ENCODE data around the gene CD59. TPM values are rescaled to one million over a fixed set of nuclear protein-coding genes. Genes with fewer than 3 reads are reported as not detected.

The CD59 gene
- total and polyA plus RNA-seq, 2 of the 13 experiments (the other 11 are each of a cell fraction or from before 2014, with no cell fraction given): 127 to 289 TPM

DNA sequence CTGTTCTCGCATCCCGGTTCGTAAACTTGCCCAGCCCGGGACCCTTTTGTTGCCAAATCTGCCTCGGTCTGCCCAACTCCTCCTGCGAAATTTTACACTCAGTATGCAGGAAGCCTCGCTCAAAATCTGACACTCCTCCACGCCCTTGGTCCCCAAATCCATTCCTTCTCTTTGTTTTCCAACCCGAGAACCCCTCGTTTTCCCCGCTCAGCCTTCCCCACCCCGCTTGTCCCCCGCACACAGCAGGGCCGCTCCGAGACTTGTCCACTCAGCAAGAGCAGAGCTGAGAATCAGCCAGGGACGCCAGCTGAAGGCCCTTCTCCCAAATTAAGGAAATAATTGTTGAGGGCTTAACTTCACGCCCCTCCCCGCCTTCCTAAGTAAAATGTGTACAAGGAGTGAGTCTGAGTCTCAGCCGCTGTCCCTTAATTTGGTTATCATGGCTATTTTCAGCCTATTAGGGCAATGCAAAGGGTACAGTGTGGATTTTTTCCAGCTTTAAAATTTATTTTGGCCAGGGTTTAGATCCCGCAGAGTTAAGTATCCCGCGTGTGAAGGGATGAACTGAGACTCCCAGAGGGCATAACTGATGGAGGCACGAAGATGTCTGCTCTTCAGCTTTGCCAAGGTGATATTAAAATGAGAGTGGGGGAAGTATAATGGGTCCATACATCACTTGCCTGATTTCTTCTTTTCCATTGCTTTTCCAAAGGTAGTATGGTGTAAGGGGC, 38.7 kb upstream of the CD59 start (continued):
- TF ChIP-seq RBM22 (optimal IDR thresholded peaks at IDR 0.05; ENCODE audit: low read length) (no peak), ZNF616 (CRISPR knock-in tag; IDR thresholded peaks at IDR 0.05; ENCODE audit: low read depth) (no peak), SPEN (CRISPR knock-in tag; IDR thresholded peaks at IDR 0.05; ENCODE audit: low read depth) (no peak), GATA4 (IDR thresholded peaks at IDR 0.05; ENCODE audit: borderline replicate concordance, low read depth) (no peak), GATAD1 (CRISPR knock-in tag; IDR thresholded peaks at IDR 0.05) (no peak), POLR2A (IDR thresholded peaks at IDR 0.05; ENCODE audit: insufficient read depth in 1 of 2, low read depth in 2 of 2, low read length in 2 of 2) (peak in 1 of 2 experiments; percentile 0; a peak in 1 of 4 replicates), EZH2 (conservative IDR thresholded peaks at IDR 0.05; ENCODE audit: low read depth, low read length) (0 out of 2 replicates have a peak, but pooled peaks have one; percentile 50), NFATC3 (CRISPR knock-in tag; IDR thresholded peaks at IDR 0.05) (no peak), MXI1 (IDR thresholded peaks at IDR 0.05; ENCODE audit: borderline replicate concordance, low read depth, low read length) (no peak), ZNF17 (CRISPR knock-in tag; IDR thresholded peaks at IDR 0.05) (no peak), CENPT (CRISPR knock-in tag; IDR thresholded peaks at IDR 0.05; ENCODE audit: low read depth) (no peak), FOXA3 (CRISPR knock-in tag; IDR thresholded peaks at IDR 0.05) (no peak), MAFK (conservative IDR thresholded peaks at IDR 0.05 in 1 of 2, IDR thresholded peaks at IDR 0.05 in 1 of 2; ENCODE audit: low read length in 2 of 2) (0 out of 4 replicates have a peak, but pooled peaks of 1 of the 2 experiments have one; percentile 5), CBX2 (IDR thresholded peaks at IDR 0.05; ENCODE audit: low read depth, low read length) (peak; percentile 84), CBX2 (CRISPR knock-in tag; IDR thresholded peaks at IDR 0.05; ENCODE audit: low read depth) (no peak), RCOR2 (CRISPR knock-in tag; IDR thresholded peaks at IDR 0.05) (no peak), FOXC1 (CRISPR knock-in tag; IDR thresholded peaks at IDR 0.05; ENCODE audit: borderline replicate concordance) (peak; percentile 57; the same call in 1 of the 2 replicates), JUND (CRISPR knock-in tag; IDR thresholded peaks at IDR 0.05) (no peak)
- TF ChIP-seq, protein P1, sequence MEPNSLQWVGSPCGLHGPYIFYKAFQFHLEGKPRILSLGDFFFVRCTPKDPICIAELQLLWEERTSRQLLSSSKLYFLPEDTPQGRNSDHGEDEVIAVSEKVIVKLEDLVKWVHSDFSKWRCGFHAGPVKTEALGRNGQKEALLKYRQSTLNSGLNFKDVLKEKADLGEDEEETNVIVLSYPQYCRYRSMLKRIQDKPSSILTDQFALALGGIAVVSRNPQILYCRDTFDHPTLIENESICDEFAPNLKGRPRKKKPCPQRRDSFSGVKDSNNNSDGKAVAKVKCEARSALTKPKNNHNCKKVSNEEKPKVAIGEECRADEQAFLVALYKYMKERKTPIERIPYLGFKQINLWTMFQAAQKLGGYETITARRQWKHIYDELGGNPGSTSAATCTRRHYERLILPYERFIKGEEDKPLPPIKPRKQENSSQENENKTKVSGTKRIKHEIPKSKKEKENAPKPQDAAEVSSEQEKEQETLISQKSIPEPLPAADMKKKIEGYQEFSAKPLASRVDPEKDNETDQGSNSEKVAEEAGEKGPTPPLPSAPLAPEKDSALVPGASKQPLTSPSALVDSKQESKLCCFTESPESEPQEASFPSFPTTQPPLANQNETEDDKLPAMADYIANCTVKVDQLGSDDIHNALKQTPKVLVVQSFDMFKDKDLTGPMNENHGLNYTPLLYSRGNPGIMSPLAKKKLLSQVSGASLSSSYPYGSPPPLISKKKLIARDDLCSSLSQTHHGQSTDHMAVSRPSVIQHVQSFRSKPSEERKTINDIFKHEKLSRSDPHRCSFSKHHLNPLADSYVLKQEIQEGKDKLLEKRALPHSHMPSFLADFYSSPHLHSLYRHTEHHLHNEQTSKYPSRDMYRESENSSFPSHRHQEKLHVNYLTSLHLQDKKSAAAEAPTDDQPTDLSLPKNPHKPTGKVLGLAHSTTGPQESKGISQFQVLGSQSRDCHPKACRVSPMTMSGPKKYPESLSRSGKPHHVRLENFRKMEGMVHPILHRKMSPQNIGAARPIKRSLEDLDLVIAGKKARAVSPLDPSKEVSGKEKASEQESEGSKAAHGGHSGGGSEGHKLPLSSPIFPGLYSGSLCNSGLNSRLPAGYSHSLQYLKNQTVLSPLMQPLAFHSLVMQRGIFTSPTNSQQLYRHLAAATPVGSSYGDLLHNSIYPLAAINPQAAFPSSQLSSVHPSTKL (CRISPR knock-in tag; IDR thresholded peaks at IDR 0.05): no peak

Measured in HepG2 (cell line).